Stimulated activated CD4-positive, alpha-beta T cell treated with anti-CD3 and anti-CD28 coated beads, Interleukin-2, amount 100 ng/mL, for 48 hours (primary cell): ENCODE data around the gene DEAF1.
"Not testable (repeated sequence)": the region's sequence is repeated elsewhere in the genome, so short reads cannot be mapped to it uniquely, and the experiment has no call there.

Experiments used
- DNase-seq, 2 donors: peaks; one replicate each; pipeline ENCODE4 v3.0.0-alpha.2; 2020

The DEAF1 gene

GRCh38 chr11:699753-700152 is 4.7 kb upstream of the DEAF1 start:
- no peak for DNase-seq

- DNase-seq, result no peak
Measured at GRCh38 chr11:699116-699508, 4.1 kb upstream of the DEAF1 start.

DNA sequence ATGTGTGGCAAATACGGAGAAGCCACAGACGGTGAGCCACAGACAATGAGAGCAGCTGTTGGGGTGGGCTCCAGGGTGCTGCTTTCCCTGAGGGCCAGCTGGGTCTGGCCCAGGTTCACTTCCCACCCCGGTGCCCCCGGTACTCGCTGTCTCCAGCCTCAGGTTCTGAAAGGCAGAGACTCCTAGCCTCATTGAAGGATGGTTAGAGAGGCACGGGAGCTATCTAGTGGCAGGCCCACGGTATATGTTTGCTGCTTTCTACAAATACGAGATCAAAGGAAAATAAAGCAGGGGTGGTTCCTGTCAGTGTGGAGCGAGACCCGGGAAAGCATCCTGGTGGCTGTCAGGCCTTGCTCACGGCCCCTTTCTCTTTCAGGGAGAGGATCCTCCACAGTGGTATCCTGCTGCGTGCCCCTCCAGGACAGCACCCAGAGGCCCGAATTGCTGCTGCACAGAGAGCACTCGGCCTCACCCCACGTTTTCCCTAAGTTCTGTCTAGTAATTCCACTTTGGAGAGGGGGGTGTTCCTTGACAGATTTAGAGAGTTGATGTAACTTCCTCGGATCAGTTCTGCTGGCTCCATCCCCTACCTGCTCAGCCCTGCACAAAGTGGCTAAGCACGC is 3.6 kb upstream of the DEAF1 start:
- no peak for DNase-seq

DNA sequence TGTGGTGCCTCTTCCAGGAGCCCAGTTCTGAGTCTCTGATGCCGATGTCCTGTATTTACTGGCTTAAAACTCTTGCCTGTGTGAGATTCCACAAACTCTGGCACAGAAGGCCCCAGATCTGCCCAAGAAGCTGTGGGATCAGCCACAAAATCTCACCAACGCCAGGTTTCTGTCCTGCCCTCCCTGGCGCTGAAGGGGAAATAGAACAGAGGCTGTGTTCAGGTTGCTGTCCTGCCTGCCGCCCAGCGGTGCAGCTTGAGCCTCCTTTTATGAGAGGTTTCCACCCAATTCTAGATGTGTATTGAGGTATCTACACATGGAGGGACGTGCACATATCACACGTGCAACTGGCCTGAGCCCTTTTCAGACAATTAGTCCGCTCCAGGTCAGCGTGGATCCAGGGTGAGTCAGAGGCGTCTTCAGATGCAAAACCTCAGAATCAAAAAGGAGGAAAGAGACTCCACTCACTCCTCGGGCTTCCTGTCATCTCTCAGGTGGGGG is 2.8 kb upstream of the DEAF1 start:
- DNase-seq, result no peak

DNA sequence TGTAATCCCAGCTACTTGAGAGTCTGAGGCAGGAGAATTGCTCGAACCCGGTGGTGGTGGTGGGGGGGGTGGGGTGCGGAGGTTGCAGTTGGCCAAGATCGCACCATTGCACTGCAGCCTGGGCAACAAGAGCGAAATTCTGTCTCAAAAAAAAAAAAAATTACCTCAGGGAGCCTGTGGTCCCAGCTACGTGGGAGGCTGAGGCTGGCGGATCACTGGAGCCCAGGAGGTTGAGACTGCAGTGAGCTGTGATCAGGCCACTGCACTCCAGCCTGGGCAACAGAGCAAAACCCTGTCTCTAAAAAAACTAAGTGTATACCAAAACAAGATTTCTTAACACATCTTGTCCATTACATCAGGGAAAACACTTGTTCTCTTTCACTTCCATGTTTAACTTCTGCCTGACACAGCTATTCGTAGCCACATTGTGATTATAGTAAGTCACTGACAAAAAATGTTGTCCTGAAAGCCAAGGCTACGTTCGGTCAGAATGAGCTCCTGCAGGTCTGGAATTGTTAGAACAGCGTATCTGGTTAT is 2.0 kb upstream of the DEAF1 start:
- DNase-seq, result no peak

DNA sequence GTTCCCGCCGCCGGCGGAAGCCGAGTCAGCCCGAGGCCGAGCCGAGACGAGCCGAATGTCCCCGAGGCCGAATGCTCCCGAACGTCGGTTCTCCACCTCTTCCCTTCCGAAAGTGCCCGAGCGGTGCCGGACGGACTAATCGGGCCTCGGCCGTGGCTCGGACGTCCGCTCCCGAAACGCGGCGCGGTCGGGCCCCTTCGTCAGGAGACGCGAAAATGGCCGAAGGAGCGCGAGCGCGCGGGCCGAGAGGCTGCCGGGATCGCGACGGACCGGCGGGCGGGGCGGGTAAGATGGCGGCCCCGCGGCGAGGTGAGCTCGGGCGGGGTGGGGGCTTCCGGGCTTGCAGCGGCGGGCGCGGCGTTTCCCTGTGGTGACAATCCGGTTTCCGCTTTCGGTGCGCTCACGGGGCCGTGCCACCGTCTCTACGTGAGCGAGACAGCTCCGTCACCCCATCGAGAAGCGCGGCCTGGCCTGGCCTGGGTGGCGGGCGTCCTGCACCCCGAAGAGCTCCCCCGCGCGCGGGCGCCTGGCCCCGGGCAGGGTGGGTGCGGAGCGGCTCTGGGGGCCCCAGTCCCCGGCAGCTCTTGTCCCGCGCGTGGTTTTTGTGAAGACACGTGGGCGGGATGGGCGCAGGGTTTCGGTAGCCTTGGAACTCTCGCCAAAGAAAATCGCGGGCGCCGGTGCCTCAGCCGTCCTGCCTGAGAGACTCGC is 671 bp upstream of the DEAF1 start, which contains the start of gene TMEM80:
Gene TMEM80 (plus strand): TSS at position 279 of the 711 bp plus-strand sequence. CDS start 12 bp downstream, at position 291.
- peak; percentile 98 for DNase-seq

- DNase-seq, result no peak
Measured at GRCh38 chr11:695288-695537, 191 bp upstream of the DEAF1 start.

DNA sequence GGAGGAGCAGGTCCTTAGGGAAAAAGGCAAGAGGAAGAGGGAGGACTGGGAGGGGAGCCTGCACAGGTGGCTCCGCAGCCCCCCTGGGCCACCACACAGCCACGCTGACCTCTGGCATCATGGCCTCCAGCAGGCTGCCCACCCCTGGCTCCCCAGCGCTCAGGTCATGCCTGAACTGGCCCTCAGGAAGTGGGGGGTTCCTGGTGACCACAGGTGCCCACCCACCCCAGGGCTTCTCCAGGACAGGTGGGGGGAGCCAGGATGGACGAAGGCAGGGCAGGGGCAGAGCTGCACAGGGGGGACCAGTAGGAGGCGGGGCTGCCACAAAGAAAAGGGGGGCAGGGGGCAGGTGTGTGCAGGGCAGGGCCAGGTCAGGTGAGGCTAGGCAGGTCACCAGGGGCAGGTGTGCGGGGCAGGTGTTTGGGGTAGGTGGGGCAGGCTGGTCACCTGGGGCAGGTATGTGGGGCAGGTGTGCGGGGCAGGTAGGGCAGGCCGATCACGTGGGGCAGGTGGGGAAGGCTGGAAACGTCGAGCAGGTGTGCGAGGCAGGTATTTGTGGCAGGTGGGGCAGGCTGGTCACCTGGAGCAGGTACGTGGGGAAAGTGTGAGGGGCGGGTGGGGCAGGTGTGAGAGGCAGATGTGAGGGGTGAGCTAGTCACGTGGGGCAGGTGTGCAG is 997 bp downstream of the DEAF1 start:
- no peak for DNase-seq

DNA sequence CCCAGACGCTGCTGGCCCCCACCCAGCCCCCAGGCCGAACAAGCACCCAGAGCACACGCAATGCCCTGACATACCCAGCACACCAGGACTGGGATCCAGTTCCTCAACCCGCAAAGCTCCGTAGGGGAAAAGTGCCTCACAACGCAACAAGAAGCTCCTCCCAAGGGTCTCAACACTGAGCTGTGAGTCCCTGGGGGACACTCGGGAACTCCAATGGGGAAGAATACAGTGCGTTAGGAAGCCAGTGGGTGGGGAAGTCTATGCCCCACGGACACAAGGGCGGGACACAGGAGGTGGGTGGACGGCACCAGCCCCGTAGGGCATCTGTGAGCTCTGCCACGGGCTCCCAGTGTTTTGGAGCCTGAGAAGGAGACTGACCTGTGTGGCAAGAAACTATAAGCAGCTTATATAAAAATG is 1.6 kb downstream of the DEAF1 start:
- no peak for DNase-seq

GRCh38 chr11:692824-693414 is 2.1 kb downstream of the DEAF1 start:
- DNase-seq, result no peak

DNA sequence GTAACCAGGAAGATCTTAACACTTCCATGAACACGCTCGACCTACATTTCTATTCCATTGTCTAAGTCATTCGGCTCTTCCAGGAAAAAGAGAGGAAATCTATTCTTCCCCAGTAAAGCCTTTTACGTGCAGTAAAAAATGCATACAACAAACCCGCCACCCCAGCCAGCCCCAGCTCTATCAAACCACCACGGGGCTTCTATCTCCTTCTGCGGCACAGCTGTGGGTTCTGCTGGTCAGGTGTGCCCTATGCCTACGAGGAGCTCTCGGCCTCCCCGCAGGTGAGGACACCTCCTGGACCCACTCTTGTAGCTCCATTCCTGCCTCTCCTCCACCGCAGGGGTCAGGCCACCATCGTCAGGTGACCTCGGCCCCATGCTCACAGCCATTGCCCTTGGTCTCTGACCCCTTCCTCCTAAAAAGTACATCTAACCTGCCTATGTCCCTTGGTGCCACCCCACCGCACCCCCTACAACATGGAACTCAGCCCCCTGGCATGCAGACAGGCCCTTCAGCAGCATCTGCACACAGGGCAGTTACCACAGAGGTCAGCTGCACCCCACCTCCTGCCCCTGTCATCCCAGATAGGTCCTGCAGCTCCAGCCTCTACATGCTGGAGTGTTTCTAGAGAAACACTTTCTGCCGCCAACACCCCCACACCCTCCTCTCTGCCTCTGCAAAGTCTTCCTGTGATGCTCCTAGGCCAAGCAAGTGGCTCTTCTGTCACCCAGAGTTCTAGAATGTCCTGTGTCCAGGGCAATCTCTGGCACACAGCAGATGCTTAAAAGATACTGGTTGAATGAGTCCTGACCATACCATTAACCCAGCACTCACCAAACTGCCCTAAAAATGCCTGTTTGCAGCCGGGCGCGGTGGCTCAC is 3.1 kb downstream of the DEAF1 start:
- no peak for DNase-seq

DNA sequence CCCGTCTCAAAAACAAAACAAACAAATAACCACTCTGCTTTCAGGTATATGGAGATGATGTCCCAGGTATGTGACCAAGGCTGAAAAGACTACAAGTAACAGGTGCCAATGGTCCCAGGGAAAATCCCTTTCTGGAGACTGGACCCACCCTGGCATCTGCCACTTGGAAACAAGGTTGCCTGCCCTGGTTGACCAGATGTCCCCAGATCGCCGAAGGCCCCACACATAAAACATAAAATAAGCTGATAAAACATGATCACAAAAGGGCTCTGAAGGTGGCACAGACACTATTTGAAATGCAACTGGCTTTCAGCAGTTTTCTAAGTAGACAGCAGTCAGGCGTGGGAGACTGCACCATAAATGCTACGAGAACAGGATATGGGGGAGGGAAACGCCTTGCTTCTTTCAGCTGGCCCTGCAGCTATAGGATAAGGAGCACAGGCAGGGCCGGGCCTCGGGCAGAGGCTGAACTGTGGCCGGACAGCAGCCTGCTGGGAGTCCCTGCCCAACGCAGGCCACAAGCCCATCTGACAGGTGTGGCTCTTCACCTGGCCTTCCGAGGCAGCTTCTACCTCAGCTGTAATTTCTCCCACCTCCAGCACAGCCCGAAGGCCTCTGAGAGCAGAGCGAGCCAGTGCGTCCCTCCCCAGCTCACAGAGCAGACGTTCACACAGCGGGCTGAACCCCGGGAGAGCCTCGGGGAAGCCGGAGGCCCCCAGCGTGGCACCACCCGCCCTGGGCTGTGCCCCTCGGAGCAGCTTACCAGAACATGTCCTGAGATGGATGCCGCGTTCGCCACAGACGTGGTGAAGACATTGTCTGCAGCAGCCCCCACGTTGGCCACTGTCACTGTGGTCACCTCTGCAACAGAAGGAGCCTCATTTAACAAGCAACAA is 4.0 kb downstream of the DEAF1 start:
- DNase-seq, result no peak

- DNase-seq, result not testable (repeated sequence)
Measured at GRCh38 chr11:690244-690643, 4.8 kb downstream of the DEAF1 start.

DNA sequence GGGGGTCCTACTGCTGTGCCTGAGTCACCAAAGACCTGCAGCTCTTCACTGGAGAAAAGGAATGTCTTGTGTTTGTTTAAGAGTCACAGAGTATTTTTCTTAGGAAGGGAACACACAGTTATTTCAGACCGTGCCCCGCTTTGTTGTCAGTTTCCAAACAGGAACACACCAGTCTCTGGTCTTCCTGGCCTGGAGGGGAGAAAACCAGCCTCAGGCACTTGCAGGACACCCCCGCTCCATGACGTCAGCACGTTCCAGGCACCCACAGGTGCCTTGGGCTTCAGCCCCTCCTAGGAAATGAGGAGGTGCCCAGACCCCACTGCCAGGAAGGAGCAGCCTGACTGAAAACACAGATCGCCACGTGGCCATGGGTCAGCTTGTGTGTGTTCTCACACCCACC is 5.4 kb downstream of the DEAF1 start:
- no peak for DNase-seq

- DNase-seq, result no peak
Measured at GRCh38 chr11:688681-689080, 6.3 kb downstream of the DEAF1 start.

- no peak for DNase-seq
Measured at GRCh38 chr11:687751-688150, 7.3 kb downstream of the DEAF1 start.

DNA sequence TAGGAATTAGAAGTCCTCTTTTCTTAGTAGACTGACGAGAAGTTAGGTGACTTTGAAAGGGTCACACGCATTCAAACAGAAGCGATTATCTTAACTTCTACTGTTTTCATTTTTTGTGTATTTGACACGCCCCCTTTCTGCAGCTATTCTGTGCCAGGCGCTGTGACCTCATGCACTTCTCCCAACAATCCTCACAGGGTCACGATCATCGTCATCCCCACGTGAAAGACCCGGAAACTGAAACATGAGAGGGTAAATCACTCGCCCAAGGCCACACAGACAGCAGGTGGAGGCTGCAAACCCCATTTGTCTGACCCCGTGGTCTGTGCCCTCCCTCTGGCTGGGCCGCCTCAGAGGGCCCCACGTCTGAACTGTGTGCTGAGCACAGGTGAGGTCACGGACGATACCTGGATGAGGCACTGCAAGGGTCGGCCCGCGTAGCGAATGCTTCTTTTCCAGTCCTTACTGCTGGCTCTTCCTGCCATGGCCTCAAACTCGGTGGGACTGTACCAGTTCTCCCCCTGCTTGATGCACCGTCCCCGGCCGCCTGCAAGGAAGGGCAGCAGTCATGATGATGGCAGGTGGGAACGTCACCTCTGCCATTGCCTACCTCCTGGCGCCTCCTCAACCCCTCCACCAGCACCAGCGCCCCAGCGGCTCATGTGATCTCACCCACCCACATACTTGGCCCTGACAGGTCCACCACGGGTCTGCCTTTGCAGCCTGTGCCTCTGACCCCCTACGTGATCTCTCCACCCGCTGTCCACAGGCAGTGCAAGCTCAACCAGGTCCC is 8.4 kb downstream of the DEAF1 start:
- DNase-seq, result no peak

DNA sequence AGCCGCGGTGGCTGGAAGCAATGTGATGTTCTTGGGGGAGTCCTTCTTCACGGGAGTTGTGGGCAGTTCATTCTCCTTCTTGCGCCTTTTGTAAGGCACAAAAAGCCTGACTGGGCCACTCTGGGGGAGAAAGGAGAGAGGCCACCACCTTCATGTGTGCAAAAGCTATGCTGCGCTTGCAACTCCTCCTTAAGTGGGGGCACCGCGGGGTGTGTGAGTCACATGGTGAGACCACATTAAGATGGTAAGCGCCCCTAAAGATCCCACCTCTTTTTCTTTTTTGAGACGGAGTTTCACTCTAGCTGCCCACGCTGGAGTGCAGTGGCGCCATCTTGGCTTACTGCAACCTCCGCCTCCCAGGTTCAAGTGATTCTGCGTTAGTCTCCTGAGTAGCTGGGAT is 14.1 kb downstream of the DEAF1 start:
- no peak for DNase-seq

GRCh38 chr11:680476-680875 is 14.5 kb downstream of the DEAF1 start:
- no peak for DNase-seq
